ENCODE results near the gene TSPAN31. TPM values are rescaled to one million over a fixed set of nuclear protein-coding genes. Genes with fewer than 3 reads are reported as not detected.

The TSPAN31 gene
- total RNA-seq, 1 experiment from 2014 or later, result 42.1 TPM

- DNase-seq (ENCODE audit: low read depth), result peak; percentile 60
Measured at GRCh38 chr12:57735952-57736740, 8.7 kb upstream of the TSPAN31 start.

GRCh38 chr12:57736741-57737466 lies 7.9 kb upstream of the TSPAN31 start:
- DNase-seq (ENCODE audit: low read depth), result no peak

- DNase-seq (ENCODE audit: low read depth), result no peak
Measured at GRCh38 chr12:57737467-57738460, 7.1 kb upstream of the TSPAN31 start.

GRCh38 chr12:57738661-57739237 lies 6.1 kb upstream of the TSPAN31 start, which contains the start of gene AGAP2:
AGAP2 (minus strand) TSS chr12:57738742; CDS start chr12:57738246, 496 bp downstream.
- DNase-seq (ENCODE audit: low read depth), result peak; percentile 21

- DNase-seq (ENCODE audit: low read depth), result no peak
Measured at GRCh38 chr12:57739387-57739786, 5.5 kb upstream of the TSPAN31 start.

- DNase-seq (ENCODE audit: low read depth), result no peak
Measured at GRCh38 chr12:57739914-57740538, 4.8 kb upstream of the TSPAN31 start.

GRCh38 chr12:57740656-57741412 lies 4.0 kb upstream of the TSPAN31 start:
- DNase-seq (ENCODE audit: low read depth), result no peak

- DNase-seq (ENCODE audit: low read depth), result no peak
Measured at GRCh38 chr12:57741413-57741789, 3.4 kb upstream of the TSPAN31 start.

- no peak for DNase-seq (ENCODE audit: low read depth)
Measured at GRCh38 chr12:57741844-57742738, 2.7 kb upstream of the TSPAN31 start.

- DNase-seq (ENCODE audit: low read depth), result no peak
Measured at GRCh38 chr12:57743769-57744168, 1.1 kb upstream of the TSPAN31 start.

- no peak for DNase-seq (ENCODE audit: low read depth)
Measured at GRCh38 chr12:57744194-57744776, 554 bp upstream of the TSPAN31 start.

- DNase-seq (ENCODE audit: low read depth), result no peak
Measured at GRCh38 chr12:57745485-57745881, 644 bp downstream of the TSPAN31 start.

GRCh38 chr12:57746025-57746424 lies 1.2 kb downstream of the TSPAN31 start:
- DNase-seq (ENCODE audit: low read depth), result no peak

GRCh38 chr12:57749061-57749460 lies 4.2 kb downstream of the TSPAN31 start:
- no peak for DNase-seq (ENCODE audit: low read depth)

- no peak for DNase-seq (ENCODE audit: low read depth)
Measured at GRCh38 chr12:57750561-57751431, 6.0 kb downstream of the TSPAN31 start.

- no peak for DNase-seq (ENCODE audit: low read depth)
Measured at GRCh38 chr12:57751432-57751787, 6.6 kb downstream of the TSPAN31 start.

- peak; percentile 99 for DNase-seq (ENCODE audit: low read depth)
Measured at GRCh38 chr12:57751788-57752667, 7.2 kb downstream of the TSPAN31 start, which contains the start of gene CDK4. CDK4 (minus strand) TSS chr12:57752310; CDS start chr12:57751717, 593 bp downstream.
